ENCODE measurements around the gene MED13.

The MED13 gene

DNA sequence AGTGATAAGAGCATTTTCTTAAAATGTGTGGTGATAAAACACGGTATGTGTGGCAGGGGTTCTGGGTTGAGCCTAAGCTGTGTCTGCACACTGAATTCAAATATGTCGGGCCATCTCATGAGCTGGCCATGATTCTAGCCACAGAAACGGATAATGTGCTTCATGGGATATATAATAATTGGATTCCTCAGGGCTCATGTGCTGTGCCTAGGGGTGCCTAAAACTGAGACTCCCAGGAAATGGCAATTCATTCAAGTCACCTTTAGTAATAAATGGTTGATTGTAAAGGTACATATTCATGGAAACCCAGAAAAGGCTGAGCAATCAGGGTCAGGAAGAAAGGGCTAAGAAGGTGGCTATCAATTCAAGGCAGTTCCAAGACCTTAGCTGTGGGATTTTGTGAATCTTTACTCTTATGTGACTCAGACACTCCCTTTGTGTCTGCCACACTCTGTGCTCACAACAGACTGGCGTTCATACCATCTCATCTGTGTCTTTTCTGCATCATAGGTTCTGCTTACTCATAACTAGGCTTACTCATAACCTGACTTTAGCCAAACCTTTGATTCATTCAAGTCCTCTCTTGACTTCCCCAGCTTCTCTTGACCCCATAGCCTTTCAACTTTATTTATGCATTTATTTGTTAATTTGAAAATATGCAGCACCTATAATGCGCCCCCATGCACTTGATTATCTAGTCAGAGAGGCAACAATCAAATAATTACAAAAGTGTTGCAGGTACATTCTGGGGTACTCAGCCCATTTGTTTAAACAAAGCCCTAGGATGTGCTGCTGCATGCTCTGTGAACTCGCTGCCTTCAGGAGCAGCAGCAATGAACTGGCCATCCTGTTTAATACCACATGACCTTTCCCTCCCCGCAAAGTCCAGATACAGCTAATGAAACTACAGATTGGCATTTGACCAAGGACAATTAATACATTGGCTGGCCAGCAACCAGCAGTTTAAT, 28.4 kb upstream of the MED13 start:
- ChIA-PET CTCF (interaction anchor here (0.9 kb wide), 1 partner anchor 19 kb away, joined by 3 read pairs; no protein-coding TSS in a partner anchor), POLR2A (no interaction called here)
- TF ChIP-seq NFRKB (IDR thresholded peaks at IDR 0.05): no peak
- TF ChIP-seq FOXA1 (IDR thresholded peaks at IDR 0.05): no peak
- no peak for TF ChIP-seq PKNOX1 (IDR thresholded peaks at IDR 0.05)
- TF ChIP-seq HDGF (IDR thresholded peaks at IDR 0.05; ENCODE audit: borderline replicate concordance): no peak
- no peak for DNase-seq (ENCODE audit: extremely low spot score)

DNA sequence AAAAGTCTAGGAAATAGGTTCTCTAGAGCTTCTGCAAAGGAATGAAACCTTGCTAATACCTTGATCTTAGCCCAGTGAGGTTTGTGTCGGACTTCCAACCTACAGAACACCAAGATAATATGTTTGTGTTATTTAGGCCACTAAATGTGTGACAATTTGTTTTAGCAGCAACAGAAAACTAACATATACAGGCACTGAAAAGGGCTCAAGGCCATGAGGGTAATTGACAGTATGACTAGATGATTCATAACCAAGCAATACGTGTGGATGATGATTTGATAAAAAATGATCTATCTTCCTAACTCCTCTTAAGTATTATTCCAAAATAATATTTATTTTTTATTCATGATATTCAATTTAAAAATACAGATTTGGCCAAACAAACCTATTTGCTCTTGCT, 27.7 kb upstream of the MED13 start:
- ChIA-PET CTCF (no interaction called here), POLR2A (no interaction called here)
- no peak for TF ChIP-seq FOXA1 (IDR thresholded peaks at IDR 0.05)
- TF ChIP-seq NFRKB (IDR thresholded peaks at IDR 0.05): no peak
- TF ChIP-seq ELF4 (IDR thresholded peaks at IDR 0.05): no peak
- no peak for TF ChIP-seq ARNT (IDR thresholded peaks at IDR 0.05)
- TF ChIP-seq TARDBP (IDR thresholded peaks at IDR 0.05): no peak
- TF ChIP-seq ZNF384 (IDR thresholded peaks at IDR 0.05): no peak
- TF ChIP-seq L3MBTL2 (conservative IDR thresholded peaks at IDR 0.05): no peak
- TF ChIP-seq SP1 (IDR thresholded peaks at IDR 0.05): no peak
- TF ChIP-seq CTBP1 (IDR thresholded peaks at IDR 0.05; ENCODE audit: borderline replicate concordance): no peak
- TF ChIP-seq SUZ12 (IDR thresholded peaks at IDR 0.05): no peak
- no peak for TF ChIP-seq BHLHE40 (IDR thresholded peaks at IDR 0.05; ENCODE audit: borderline replicate concordance)
- TF ChIP-seq LEF1 (IDR thresholded peaks at IDR 0.05; ENCODE audit: borderline replicate concordance): no peak
- TF ChIP-seq HDGF (IDR thresholded peaks at IDR 0.05; ENCODE audit: borderline replicate concordance): no peak
- TF ChIP-seq FOXM1 (IDR thresholded peaks at IDR 0.05; ENCODE audit: borderline replicate concordance): no peak
- no peak for TF ChIP-seq FOXK2 (IDR thresholded peaks at IDR 0.05)
- TF ChIP-seq PKNOX1 (IDR thresholded peaks at IDR 0.05): no peak
- no peak for DNase-seq (ENCODE audit: extremely low spot score)

DNA sequence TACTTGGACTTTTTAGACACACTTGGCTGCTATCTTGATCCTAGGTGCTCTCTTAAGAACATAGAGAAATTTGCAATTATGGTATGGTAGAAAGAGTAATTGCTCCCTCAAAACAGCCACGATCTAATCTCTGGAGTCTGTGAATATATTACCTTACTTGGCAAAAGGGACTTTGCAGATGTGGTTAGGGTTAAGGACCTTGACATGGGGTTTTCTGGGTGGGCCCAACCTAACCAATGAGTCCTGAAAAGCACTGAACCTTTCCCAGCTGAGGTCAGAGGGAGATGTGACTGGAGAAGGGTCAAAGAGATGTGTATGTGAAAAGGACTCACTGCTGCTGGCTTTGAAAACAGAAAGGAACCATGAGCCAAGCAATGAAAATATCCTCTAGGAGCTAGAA, 26.7 kb upstream of the MED13 start:
- POLR2A ChIA-PET: no interaction called here
- CTCF ChIA-PET: interaction anchor here (0.6 kb wide), 1 partner anchor 497 kb away, joined by 3 read pairs; no protein-coding TSS in a partner anchor
- TF ChIP-seq ARNT (IDR thresholded peaks at IDR 0.05) (no peak), LEF1 (IDR thresholded peaks at IDR 0.05; ENCODE audit: borderline replicate concordance) (no peak), HDGF (IDR thresholded peaks at IDR 0.05; ENCODE audit: borderline replicate concordance) (no peak), PKNOX1 (IDR thresholded peaks at IDR 0.05) (no peak), ZNF384 (IDR thresholded peaks at IDR 0.05) (no peak), BHLHE40 (IDR thresholded peaks at IDR 0.05; ENCODE audit: borderline replicate concordance) (no peak), CTBP1 (IDR thresholded peaks at IDR 0.05; ENCODE audit: borderline replicate concordance) (no peak), SUZ12 (IDR thresholded peaks at IDR 0.05) (no peak), NFRKB (IDR thresholded peaks at IDR 0.05) (no peak), L3MBTL2 (conservative IDR thresholded peaks at IDR 0.05) (no peak), FOXK2 (IDR thresholded peaks at IDR 0.05) (no peak), FOXA1 (IDR thresholded peaks at IDR 0.05) (no peak), ELF4 (IDR thresholded peaks at IDR 0.05) (no peak)
- no peak for DNase-seq (ENCODE audit: extremely low spot score)

- no peak for TF ChIP-seq HDGF (IDR thresholded peaks at IDR 0.05; ENCODE audit: borderline replicate concordance)
- TF ChIP-seq NFRKB (IDR thresholded peaks at IDR 0.05): no peak
- TF ChIP-seq ELF4 (IDR thresholded peaks at IDR 0.05): no peak
- TF ChIP-seq L3MBTL2 (conservative IDR thresholded peaks at IDR 0.05): no peak
- TF ChIP-seq FOXK2 (IDR thresholded peaks at IDR 0.05): no peak
- no peak for TF ChIP-seq BHLHE40 (IDR thresholded peaks at IDR 0.05; ENCODE audit: borderline replicate concordance)
- TF ChIP-seq CTBP1 (IDR thresholded peaks at IDR 0.05; ENCODE audit: borderline replicate concordance): no peak
- TF ChIP-seq SP1 (IDR thresholded peaks at IDR 0.05): no peak
- TF ChIP-seq LEF1 (IDR thresholded peaks at IDR 0.05; ENCODE audit: borderline replicate concordance): no peak
- TF ChIP-seq FOXM1 (IDR thresholded peaks at IDR 0.05; ENCODE audit: borderline replicate concordance): no peak
- no peak for TF ChIP-seq ARNT (IDR thresholded peaks at IDR 0.05)
- TF ChIP-seq FOXA1 (IDR thresholded peaks at IDR 0.05): no peak
- TF ChIP-seq PKNOX1 (IDR thresholded peaks at IDR 0.05): no peak
- no peak for TF ChIP-seq SUZ12 (IDR thresholded peaks at IDR 0.05)
- no peak for TF ChIP-seq ZNF384 (IDR thresholded peaks at IDR 0.05)
- TF ChIP-seq TARDBP (IDR thresholded peaks at IDR 0.05): no peak
- POLR2A ChIA-PET: no interaction called here
- DNase-seq (ENCODE audit: extremely low spot score): no peak
- CTCF ChIA-PET: no interaction called here
These were observed 25.8 kb upstream of the MED13 start for GRCh38 chr17:62090868-62091267.

- TF ChIP-seq CTBP1 (IDR thresholded peaks at IDR 0.05; ENCODE audit: borderline replicate concordance) (no peak), BHLHE40 (IDR thresholded peaks at IDR 0.05; ENCODE audit: borderline replicate concordance) (no peak), FOXA1 (IDR thresholded peaks at IDR 0.05) (no peak), PKNOX1 (IDR thresholded peaks at IDR 0.05) (no peak), SP1 (IDR thresholded peaks at IDR 0.05) (no peak), ARNT (IDR thresholded peaks at IDR 0.05) (no peak)
- CTCF ChIA-PET: interaction anchor here (0.7 to 1.3 kb wide), 3 partner anchors 13 to 24 kb away, joined by 3 to 7 read pairs (median 4); no protein-coding TSS in a partner anchor
- no peak for DNase-seq (ENCODE audit: extremely low spot score)
- POLR2A ChIA-PET: no interaction called here
These were observed 25.1 kb upstream of the MED13 start for GRCh38 chr17:62090021-62090824.

Measured in HEK293T (cell line).